SK-MEL-5 (cell line): ENCODE measurements around the gene PSMG4. TPM values are rescaled to one million over a fixed set of nuclear protein-coding genes. Genes with fewer than 3 reads are reported as not detected.

Experiments used
- DNase-seq: peaks from one replicate; pipeline ENCODE4 v3.0.0-alpha.2; 2016; ENCODE audit warnings: low read depth, low spot score
- in situ Hi-C: cut with HindIII; loops from 2 replicates; pipeline ENCODE4 v1.10.0; 2016; ENCODE audit warnings: low sequenced_read_pairs, high pct_unique_total_duplicates, low pct_unique_long_range_greater_than_20kb
- total RNA-seq: library from RNA; depleted of rRNA; stranded (reverse); fragments of >200 nt; shearing (Covaris generic); gene quantifications from 2 replicates; pipeline ENCODE4 v1.2.3, GENCODE V29; 2014; rRNA removed

PSMG4 gene
- total RNA-seq, 1 experiment from 2014 or later, result 58.2 TPM

DNA sequence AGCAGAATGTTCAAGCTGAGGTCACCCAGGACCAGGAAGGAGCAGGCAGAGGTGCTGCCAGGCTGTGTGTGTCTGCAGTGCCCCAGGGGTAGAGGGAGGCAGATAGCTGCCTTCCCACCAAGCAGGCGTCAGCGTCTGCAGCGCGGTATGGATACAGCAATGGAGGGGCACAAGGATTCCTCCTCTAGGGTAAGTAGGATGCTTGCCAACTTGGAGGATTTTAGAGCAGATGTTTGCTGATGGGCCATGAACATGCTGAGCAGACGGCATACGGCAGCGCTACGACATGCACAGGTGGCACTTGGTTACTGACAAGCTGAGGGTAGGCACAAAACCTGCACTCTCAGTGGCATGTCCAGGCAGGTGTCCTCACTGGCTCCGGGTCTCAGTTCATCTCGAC is 48.1 kb downstream of the PSMG4 start:
- no peak for DNase-seq
- in situ Hi-C loops, result no loop called here

DNA sequence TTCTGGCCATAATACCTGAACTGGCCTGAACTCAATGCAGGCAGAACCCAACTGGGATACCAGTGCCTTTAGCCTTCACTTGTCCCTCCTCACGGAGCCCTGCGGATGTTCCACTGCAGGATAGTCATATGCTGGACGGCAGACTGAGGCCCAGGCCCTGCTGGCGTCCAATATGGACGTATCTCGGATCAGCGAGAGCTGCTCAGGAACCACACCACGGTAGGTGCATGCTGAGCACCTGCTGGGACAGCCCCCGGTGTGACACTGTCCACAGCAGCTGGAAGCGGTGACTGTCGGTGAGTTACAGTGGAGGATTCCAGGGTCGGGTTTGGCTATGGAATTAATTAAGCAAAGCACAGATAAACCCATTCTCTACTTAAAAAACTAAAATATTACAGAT is 48.7 kb downstream of the PSMG4 start:
- DNase-seq, result no peak
- in situ Hi-C loops, result no loop called here

DNA sequence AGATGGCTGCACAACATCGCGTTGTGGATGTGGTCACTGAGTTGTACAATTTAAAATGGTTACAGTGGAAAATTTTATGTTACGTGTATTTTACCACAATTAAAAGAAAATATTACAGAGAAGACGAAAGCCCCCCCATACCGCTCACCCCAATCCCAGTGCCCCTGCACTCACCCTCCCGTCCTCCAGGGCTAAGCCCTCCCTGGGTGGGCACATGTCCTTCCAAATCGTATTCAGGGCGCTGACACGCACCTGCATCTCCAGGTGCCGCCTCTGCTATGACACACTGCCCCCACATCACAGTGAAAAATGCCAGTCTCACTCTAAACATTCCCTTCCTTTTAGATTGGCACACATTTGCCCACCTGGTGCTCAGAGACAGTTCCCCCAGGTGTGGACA is 49.4 kb downstream of the PSMG4 start:
- no peak for DNase-seq
- in situ Hi-C loops, result no loop called here

DNA sequence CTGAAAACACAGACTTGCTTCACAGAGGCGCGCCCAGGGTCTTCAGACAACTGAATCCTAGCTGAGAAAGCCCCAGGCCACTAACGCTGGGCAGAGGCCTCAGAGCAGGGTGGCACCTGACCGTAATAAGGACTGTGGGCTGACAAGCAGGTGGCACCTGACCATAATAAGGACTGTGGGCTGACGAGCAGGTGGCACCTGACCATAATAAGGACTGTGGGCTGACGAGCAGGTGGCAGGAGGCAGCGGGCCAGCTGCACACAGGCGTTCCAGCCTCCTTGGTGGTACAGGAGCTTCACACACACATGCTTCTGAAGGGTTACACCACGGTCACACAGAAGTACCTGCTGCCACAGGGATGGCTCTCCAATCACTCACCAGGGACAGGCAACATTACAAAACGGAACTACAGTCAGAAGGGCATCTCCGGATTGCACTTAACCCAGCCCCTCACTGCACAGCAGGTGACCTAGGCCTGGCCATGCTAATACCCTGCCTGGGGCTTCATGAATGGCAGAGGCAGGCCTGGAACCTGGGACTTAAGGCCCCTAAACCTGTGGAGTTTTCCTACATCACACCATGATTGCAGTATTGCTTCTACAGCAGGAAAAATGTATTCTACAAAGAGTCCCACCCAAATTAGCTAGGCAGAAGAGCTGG is 50.8 kb downstream of the PSMG4 start:
- DNase-seq, result no peak
- in situ Hi-C loops, result no loop called here

DNA sequence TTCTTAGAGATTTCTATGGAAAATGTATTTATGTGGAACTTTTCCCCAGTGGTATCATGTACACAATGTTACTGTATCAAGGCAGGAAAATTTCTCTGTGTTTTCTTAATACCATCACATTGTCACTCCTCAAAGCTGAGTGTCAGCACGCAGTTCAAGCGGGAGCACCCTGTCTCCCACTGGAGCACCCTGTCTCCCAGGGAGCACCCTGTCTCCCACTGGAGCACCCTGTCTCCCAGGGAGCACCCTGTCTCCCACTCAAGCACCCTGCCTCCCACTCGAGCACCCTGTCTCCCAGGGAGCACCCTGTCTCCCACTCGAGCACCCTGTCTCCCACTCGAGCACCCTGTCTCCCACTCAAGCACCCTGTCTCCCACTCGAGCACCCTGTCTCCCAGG is 51.3 kb downstream of the PSMG4 start:
- in situ Hi-C loops, result no loop called here
- DNase-seq, result no peak

DNA sequence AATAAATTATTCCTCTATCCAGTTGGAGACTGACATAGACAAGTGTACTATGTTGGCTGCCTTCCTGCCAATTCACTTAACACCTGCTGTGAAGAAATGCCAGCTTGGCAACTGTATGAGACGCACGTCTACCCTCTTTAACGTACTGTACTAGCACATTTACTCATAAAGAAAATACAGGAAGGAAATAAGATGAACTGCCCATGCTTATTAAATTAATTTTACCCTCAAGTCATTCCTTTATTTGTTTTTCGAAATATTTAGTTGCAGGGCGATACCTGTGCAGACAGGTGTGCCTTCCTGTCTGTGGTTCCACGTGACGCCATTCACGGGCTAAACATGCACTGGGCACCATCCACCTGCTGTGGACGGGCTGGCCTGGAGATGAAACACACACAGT is 52.0 kb downstream of the PSMG4 start:
- in situ Hi-C loops, result no loop called here
- no peak for DNase-seq

DNA sequence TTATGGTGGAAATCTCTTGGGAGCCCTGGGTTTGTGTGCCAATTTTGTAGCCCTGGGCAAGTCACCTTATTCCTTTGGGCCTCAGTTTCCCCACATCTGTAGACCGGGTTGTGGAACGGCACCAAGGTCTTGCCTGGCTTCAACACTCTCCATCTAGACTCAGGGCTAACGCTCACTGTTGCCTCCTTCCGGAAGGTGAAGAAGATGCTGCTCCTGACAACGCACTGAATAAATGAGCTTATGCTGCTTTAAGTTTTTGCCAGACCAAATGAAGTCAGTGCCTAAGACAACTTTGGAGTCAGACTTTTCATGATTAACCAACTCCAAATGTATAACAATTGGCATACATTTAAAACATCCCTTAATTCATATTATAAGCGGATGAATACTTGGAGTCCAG is 53.1 kb downstream of the PSMG4 start:
- in situ Hi-C loops, result no loop called here
- DNase-seq, result peak; percentile 13

DNA sequence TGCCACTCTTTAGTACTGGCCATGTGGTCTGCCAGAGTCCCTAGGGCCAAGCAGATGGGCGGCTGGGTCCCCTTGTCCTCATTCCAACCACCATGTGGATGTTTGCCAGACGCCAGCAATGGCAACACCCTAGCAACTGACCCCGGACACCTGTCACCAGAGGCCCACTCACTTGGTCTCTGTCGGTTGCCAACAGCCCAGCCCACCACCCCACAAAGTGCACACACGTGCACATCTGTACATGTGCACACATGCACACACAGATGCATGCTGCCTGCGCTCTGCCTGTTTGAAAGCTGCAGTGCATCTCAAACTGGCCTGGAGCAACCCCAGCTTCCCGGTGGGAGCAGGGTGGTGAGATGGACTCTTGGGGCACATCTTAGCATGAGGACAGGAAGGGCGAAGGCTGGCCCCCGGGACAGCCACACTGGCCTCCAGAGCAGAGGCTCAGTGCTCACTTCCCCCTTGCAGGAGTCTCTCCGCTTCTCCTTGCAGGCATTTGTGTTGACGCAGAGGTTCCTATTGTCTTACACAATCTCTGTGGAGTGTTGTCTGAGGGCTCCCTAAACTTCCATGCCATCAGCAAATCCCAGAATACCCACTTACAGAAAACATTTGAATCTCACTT is 54.0 kb downstream of the PSMG4 start:
- DNase-seq, result no peak
- in situ Hi-C loops, result no loop called here

DNA sequence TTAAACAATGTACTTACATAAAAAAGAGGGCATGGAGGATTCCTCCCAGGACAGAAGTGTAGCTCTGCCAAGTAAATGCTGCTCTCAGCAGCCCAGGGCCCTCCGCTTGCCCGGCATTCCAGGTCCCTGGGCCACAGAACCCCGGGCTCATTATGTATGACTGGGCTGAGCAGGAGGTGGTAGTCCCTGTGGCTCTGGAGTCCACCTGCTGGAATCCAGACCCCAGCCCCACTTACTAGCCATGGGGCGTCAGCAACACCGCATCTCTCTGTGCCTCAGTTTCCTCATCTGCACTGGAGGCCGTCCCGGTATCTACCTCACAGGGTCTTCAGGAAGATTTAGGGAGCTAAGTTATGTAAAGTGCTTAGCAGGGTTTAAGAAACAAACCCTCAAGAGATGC is 55.4 kb downstream of the PSMG4 start:
- no peak for DNase-seq
- in situ Hi-C loops, result no loop called here

DNA sequence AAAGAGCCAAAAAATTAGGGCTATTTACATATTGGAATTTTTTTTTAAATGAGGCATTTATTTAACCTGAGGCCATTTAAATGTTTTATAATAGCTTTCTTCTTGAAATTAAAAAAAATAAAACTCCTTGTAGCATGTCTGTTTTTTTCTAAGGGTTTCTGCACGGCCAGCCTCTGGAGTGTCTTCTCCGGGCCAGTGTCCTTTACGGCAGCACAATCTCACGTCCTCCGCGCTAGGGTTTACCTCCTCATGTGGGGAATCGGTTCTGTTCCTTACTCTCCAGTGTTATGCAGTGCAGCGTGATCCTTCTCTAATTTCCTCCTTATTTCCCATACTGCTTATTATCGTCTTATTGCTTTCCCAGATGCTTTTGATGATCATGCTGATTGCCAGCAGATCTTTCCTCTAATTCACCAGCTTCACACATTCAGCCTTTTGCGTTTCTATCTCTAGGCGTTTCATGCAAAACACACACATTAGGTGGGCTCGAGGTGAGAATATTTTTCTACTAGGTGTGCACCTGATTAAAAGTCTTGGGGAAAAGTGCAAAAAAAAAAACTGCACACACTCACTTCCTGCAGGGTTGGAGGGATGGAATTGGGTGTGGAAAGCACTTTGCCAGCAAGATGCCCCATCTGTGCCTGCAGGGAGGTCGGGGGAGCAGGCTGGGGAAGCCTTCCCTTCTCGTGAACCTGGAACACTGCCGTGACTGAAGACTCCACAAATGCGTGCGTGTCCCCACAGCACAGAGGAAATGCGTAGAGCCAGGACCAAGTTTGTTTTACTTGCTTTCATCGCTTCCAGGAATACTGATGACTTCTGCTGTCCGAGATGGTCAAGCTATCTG is 56.1 kb downstream of the PSMG4 start:
- in situ Hi-C loops, result no loop called here

DNA sequence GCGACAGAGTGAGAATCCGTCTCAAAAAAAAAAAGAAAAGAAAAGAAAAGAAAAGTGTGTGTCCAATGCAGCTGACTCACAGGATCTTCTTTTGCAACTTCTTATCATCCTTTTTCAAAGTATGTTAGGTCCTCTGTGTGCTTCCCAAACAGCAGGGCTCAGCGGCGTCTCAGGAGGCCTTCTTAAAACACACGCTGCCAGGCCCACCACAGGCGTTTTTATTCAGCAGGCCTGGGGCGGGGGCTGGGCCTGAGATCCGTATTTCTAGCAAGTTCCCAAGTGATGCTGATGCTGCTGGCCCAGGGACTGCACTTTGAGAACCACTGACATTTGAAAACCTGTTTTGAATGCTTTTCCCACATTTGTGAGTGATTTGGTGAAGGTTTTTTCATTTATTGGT is 57.1 kb downstream of the PSMG4 start:
- no peak for DNase-seq
- in situ Hi-C loops, result no loop called here

More for the DNA sequence above, 56.1 kb downstream of the PSMG4 start:
- DNase-seq, result no peak

DNA sequence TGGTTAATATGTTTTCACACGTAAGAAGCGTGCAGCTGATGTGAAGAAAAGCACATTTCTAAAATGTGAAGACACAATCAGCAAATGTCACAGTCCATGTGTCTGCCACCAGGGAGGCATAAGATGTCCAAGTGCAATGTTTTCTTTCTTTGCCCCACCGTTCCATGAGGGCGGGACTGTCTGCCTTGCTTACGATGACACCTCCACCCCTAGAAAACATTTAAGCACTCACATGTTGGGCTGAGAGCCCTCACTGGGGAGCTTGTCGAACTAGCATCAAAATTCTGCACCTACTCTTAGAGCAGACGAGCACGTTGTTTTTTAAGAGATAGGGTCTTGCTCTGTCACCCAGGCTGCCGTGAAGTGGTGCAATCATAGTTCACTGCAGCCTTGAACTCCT is 57.6 kb downstream of the PSMG4 start:
- in situ Hi-C loops, result no loop called here
- DNase-seq, result no peak

DNA sequence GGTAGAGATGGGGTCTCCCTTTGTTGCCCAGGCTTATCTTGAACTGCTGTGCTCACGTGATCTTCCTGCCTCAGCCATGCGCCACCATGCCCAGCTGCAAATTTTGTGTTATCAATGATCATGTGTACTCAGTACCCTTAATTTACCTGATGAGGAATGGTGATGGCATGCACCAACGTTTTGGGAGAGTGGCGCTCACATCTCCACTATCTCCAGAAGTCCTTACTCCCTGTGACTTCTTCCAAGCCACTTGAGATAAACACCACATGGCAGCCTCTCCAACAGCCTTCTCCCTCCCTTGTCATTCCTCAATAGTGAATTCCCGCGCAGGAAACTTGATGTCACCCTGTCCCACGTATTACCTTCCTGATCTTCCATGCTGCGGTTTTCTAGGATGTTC is 58.1 kb downstream of the PSMG4 start:
- in situ Hi-C loops, result no loop called here
- no peak for DNase-seq

Other genes starting within 250 kb of the PSMG4 start
- gene RIPK1, start 190.5 kb upstream of the PSMG4 start, total RNA-seq, result 28.3 and 29.6 TPM in 2 replicates
- gene BPHL, start 140.2 kb upstream of the PSMG4 start, total RNA-seq, result 66.6 and 75.5 TPM in 2 replicates
- 118 and 127 TPM in 2 replicates for gene TUBB2A, start 101.4 kb upstream of the PSMG4 start, total RNA-seq
- 26.6 and 28.6 TPM in 2 replicates for gene TUBB2B, start 31.3 kb upstream of the PSMG4 start, total RNA-seq
- gene SLC22A23, start 198.1 kb downstream of the PSMG4 start, total RNA-seq, result 6.2 and 8.0 TPM in 2 replicates